Activated naive CD4-positive, alpha-beta T cell treated with anti-CD3 and anti-CD28 coated beads for 36 hours (primary cell): ENCODE data around the gene KIF16B. TPM values are rescaled to one million over a fixed set of nuclear protein-coding genes. Genes with fewer than 3 reads are reported as not detected.

Experiments
- CTCF ChIA-PET: fragments of 350-600 bp; sonication (Branson Sonifier 250); formaldehyde crosslinking; loops from one replicate; lab custom pipeline; 2021; ENCODE audit warnings: antibody characterized with exemption; lab: Charles Lee
- DNase-seq: peaks from one replicate; pipeline ENCODE4 v3.0.0-alpha.2; 2020
- H3K27ac Mint-ChIP-seq: one replicate; pipeline ENCODE4 v1.8.0; 2021; ENCODE audit warnings: mild to moderate bottlenecking, mixed read lengths
- H3K27me3 Mint-ChIP-seq: one replicate; pipeline ENCODE4 v1.8.0; 2021; ENCODE audit warnings: low read depth, mixed read lengths
- H3K36me3 Mint-ChIP-seq: one replicate; pipeline ENCODE4 v1.8.0; 2021; ENCODE audit warnings: low read depth, mixed read lengths
- H3K4me1 Mint-ChIP-seq: one replicate; pipeline ENCODE4 v1.8.0; 2021; ENCODE audit warnings: low read depth, mixed read lengths
- H3K4me3 Mint-ChIP-seq: one replicate; pipeline ENCODE4 v1.8.0; 2021; ENCODE audit warnings: mild to moderate bottlenecking, moderate library complexity, mixed read lengths
- H3K9me3 Mint-ChIP-seq: one replicate; pipeline ENCODE4 v1.8.0; 2021; ENCODE audit warnings: mixed read lengths
- intact Hi-C: fragments of 100-400 bp; cut with micrococcal nuclease; formaldehyde crosslinking; loops from one replicate; pipeline ENCODE4 v1.15.1; 2023
- total RNA-seq, 2 experiments: library from RNA; stranded (reverse); gene quantifications; one replicate each; pipeline ENCODE4 v1.2.3, GENCODE V29; 2021

Gene KIF16B
- total RNA-seq, 2 experiments from 2014 or later = 5.1 to 5.6 TPM

DNA sequence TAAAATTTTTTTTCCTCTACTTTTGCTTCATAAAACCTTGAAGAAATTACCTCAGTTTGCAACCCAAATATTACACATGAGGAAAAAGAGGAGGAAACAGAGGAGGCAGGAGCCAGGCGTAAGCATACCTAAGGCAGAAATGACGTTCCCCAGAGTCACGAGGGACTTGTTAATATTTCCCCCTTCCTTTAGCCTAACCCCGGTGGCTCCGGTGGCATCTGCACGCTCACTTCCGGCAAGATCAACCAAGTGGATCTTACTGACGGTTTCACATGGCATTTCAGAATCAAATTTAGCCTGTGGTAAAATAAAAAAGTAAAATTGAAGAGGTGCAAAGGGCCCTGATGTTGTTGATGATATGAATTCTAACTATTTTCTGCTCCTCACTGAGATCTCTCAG lies 67.4 kb downstream of the KIF16B start:
- no peak for DNase-seq
- Mint-ChIP-seq H3K36me3 (peaks cover 29% of the 10 kb centered on the region), H3K4me3 (no peak overlapping the region), H3K27me3 (no peaks in the 10 kb centered on the region), H3K9me3 (no peaks in the 10 kb centered on the region), H3K27ac (no peak overlapping the region), H3K4me1 (no peaks in the 10 kb centered on the region)
- intact Hi-C loops = no loop called here
- CTCF ChIA-PET = no interaction called here

DNA sequence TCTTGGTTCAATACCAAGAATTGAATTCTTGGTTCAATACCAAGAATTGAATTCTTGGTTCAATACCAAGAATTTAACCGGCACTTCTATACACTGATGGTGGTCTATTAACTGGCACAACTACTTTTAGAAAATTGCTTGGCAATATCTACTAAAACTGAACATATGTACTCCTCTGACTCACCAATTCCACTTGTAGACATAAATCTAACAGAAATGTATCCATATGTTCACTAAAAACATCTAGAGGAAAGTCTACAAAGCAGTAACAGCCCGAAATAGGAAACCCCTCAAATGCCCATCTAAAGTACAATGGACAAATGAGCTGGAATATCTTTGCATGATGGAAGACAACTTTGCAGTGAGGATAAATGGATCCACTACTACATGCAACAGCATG lies 71.9 kb downstream of the KIF16B start:
- no peak overlapping the region for H3K4me3 Mint-ChIP-seq
- H3K4me1 Mint-ChIP-seq = no peaks in the 10 kb centered on the region
- no peaks in the 10 kb centered on the region for H3K27me3 Mint-ChIP-seq
- H3K27ac Mint-ChIP-seq = no peak overlapping the region
- H3K36me3 Mint-ChIP-seq = peaks cover 24% of the 10 kb centered on the region
- DNase-seq = no peak
- CTCF ChIA-PET = interaction anchor here (0.8 kb wide), 1 partner anchor 119 kb away, joined by 4 read pairs; no protein-coding TSS in a partner anchor
- no peaks in the 10 kb centered on the region for H3K9me3 Mint-ChIP-seq
- intact Hi-C loops = no loop called here

DNA sequence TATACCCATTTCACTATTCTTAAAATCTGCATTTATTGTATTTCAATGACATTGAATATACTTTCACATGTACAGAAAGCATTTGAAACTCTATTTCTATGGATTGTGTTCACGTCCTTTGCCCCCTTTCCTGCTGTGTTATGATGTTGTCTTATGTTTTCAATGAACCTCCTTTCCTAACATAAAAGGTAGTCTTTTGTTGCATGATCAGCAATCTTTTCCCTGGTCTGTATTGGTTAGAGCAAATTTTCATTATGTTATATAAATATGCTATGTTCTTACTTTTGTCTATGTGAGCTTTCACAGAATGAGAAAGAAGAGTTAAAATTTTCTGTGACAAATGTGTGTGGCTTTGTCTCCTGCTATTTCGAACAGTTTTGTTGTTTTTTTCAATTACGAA lies 73.1 kb downstream of the KIF16B start:
- DNase-seq = no peak
- Mint-ChIP-seq H3K27me3 (no peaks in the 10 kb centered on the region), H3K4me3 (no peak overlapping the region), H3K36me3 (peaks cover 18% of the 10 kb centered on the region), H3K27ac (no peak overlapping the region), H3K9me3 (no peaks in the 10 kb centered on the region), H3K4me1 (no peaks in the 10 kb centered on the region)
- CTCF ChIA-PET = no interaction called here
- intact Hi-C loops = no loop called here

DNA sequence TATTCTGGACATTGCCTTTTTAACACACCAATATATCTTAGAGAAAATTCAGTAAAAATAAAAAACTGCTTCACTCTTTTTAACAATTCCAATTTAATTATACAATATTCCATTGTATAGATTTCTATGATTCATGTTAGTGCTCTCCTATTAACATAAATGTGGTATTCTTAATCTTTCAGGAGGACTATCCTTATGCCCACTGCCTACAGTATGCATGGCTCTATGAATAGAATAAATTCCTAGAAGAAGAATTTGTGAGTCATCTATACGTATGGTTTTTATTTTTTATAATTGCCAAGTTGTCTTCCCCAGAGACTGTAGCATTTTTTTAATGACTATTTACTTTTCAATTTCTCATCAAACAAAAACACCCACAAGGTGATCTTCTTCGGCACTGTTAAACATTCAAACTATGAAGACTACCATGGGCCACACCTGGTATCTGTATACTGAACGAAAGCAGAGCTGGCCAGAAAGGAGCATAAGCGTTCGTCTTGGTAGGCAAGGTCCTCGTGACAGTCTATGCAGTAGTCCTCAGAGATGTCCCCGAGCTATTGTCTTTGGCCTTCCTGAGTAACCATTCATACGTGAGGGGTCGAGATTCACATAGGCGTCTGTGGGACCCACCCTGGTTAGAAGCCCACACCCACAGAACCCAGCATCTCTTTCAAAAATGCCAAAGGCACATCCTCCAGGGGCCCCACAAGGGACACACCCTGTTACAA lies 74.6 kb downstream of the KIF16B start:
- H3K4me3 Mint-ChIP-seq = no peak overlapping the region
- H3K27me3 Mint-ChIP-seq = no peaks in the 10 kb centered on the region
- CTCF ChIA-PET = no interaction called here
- H3K27ac Mint-ChIP-seq = no peak overlapping the region
- H3K4me1 Mint-ChIP-seq = no peaks in the 10 kb centered on the region
- DNase-seq = no peak
- peaks cover 15% of the 10 kb centered on the region for H3K36me3 Mint-ChIP-seq
- intact Hi-C loops = no loop called here
- H3K9me3 Mint-ChIP-seq = no peaks in the 10 kb centered on the region

DNA sequence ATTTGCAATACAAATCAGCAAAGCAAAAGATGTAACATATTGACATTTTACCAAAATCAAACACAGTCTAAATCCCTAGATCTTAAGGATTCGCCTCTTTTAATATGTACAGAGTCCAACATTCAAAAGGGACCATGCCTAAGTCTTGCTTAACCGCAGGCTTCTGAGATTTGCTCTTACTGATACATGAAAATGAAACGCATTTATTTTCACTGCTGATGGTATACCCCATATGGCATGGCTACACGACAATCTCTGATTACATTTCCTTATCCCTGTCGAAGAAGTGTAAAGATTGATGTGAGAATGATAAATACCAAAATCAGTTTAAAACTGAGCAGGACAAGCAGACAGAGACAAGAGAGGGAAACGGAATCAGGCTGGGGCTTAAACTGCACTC lies 75.4 kb downstream of the KIF16B start:
- H3K4me1 Mint-ChIP-seq = no peaks in the 10 kb centered on the region

DNA sequence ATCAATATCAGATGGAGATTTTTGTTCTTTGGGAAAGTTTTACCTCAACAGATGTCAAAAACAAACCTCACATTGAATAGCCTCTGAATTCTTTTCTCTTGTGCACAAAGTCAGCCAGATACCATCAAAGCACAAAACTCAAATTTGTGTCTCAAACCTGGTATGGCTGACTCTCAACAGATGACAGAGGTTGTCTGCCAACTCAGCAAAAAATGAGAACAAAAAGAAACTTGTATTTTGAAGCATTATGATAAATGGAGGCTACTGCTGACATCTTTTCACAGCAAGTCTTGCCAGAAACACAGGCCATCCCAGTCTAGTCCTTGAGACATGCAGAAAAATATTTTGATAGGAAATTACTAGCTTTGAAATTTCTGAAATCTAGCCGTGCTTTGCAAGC lies 79.8 kb downstream of the KIF16B start:
- Mint-ChIP-seq H3K9me3 (no peaks in the 10 kb centered on the region), H3K36me3 (peaks cover 7% of the 10 kb centered on the region), H3K4me1 (no peaks in the 10 kb centered on the region), H3K4me3 (no peak overlapping the region), H3K27me3 (no peaks in the 10 kb centered on the region), H3K27ac (no peak overlapping the region)
- intact Hi-C loops = no loop called here
- CTCF ChIA-PET = no interaction called here
- no peak for DNase-seq

More for the DNA sequence above, 75.4 kb downstream of the KIF16B start:
- no peak for DNase-seq
- Mint-ChIP-seq H3K4me3 (no peak overlapping the region), H3K9me3 (no peaks in the 10 kb centered on the region), H3K36me3 (peaks cover 10% of the 10 kb centered on the region), H3K27me3 (no peaks in the 10 kb centered on the region), H3K27ac (no peak overlapping the region)
- CTCF ChIA-PET = interaction anchor here (1.3 kb wide), 1 partner anchor 22 kb away, joined by 5 read pairs; no protein-coding TSS in a partner anchor
- intact Hi-C loops = no loop called here

DNA sequence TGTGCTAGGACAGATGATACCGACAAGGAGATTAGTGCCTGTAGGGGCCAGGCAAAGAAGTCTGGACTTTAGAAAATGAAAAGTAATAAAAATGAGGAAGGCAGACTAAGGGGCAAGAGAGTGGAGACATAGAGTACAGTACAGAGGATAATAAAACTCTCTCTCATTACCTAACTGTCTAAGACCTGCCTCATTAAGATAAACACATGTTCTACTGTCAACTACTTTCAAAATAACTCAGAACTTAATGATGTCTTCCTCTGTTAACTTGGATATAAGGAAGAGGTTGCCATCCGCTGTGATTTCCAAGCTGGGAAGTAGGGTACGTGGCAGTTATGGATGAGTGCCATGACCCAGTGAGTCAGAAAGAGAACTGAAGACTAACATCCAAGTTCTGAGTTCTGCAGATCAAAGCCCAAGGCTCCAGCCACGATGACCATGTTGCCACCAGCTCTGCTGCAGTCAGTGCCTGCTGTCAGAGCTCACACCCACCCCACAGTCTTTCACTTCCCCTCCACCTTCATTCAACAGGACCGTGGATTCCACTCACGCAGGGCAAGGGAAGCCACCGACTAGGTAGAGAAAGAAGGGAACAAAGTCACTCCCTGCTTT lies 81.8 kb downstream of the KIF16B start:
- Mint-ChIP-seq H3K4me3 (no peak overlapping the region), H3K36me3 (peaks cover 17% of the 10 kb centered on the region), H3K9me3 (no peaks in the 10 kb centered on the region), H3K27ac (no peak overlapping the region), H3K27me3 (no peaks in the 10 kb centered on the region), H3K4me1 (no peaks in the 10 kb centered on the region)
- intact Hi-C loops = no loop called here
- no peak for DNase-seq
- CTCF ChIA-PET = no interaction called here

DNA sequence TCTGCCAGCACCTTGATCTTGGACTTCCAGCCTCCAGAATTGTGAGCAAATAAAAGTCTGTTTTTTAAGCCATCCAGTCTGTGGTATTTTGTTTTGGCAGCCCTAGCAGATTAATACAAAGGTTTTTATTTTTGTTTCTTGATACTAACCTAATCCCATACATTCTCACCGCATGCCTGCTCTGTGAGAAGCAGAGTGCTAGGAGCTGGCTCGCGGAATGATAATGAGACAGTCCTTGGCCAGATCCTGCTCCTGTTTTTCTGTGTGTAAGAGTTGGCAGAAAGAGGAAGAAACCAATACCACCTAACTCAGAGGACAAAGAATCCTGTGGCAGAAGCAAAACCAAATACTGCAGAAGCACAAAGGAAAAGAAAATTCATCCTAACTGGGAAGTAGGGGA lies 82.6 kb downstream of the KIF16B start:
- H3K4me3 Mint-ChIP-seq = no peak overlapping the region
- H3K4me1 Mint-ChIP-seq = no peaks in the 10 kb centered on the region
- intact Hi-C loops = no loop called here
- CTCF ChIA-PET = no interaction called here
- no peak for DNase-seq
- peaks cover 17% of the 10 kb centered on the region for H3K36me3 Mint-ChIP-seq
- H3K27ac Mint-ChIP-seq = no peak overlapping the region
- H3K9me3 Mint-ChIP-seq = no peaks in the 10 kb centered on the region
- H3K27me3 Mint-ChIP-seq = no peaks in the 10 kb centered on the region

DNA sequence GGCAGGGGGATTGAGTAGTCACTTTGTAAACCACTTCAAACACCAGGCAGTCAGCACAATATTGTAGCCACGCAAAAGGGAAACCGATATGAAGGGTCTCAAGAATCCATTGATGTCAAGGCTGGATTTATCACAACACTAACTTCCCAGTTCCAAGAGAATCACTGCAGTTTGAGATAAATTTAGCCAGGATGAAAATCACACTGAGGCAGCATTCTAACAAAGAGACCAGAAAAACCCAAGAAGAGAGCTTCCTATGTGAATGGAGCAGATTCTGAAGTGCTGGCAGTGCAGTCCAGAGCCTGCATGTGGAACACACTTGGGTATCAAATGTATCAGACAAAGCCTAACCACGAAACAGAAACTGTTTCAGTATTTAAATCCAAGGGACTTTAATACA lies 84.6 kb downstream of the KIF16B start:
- CTCF ChIA-PET = interaction anchor here (1.8 kb wide), 1 partner anchor 13 kb away, joined by 4 read pairs; no protein-coding TSS in a partner anchor
- intact Hi-C loops = no loop called here
- H3K36me3 Mint-ChIP-seq = peaks cover 14% of the 10 kb centered on the region
- no peak overlapping the region for H3K27ac Mint-ChIP-seq
- no peak for DNase-seq
- H3K27me3 Mint-ChIP-seq = no peaks in the 10 kb centered on the region
- H3K4me3 Mint-ChIP-seq = no peak overlapping the region
- H3K9me3 Mint-ChIP-seq = no peaks in the 10 kb centered on the region
- H3K4me1 Mint-ChIP-seq = no peaks in the 10 kb centered on the region

DNA sequence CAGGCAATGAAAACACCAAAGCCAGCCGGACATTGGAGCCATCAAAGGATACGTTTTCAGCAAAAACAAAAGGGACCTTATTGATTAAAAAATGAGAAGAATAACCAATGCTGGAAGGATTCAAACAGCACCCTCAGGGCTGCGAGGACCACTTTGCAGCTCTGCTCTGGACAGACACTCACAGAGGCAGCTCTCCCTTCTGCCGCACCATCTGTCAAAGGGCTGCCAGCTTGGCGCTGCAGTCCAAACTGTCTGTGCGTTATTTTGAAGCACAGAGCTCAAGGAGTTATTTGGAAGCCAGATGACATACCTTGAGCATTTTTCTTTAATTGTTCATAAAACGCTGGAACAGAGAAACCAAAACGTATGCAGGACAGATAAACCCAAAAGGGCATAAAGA lies 85.2 kb downstream of the KIF16B start:
- CTCF ChIA-PET = interaction anchor here (1.8 kb wide), 1 partner anchor 13 kb away, joined by 4 read pairs; no protein-coding TSS in a partner anchor
- DNase-seq = no peak
- no peak overlapping the region for H3K27ac Mint-ChIP-seq
- H3K4me1 Mint-ChIP-seq = no peaks in the 10 kb centered on the region
- intact Hi-C loops = no loop called here
- no peaks in the 10 kb centered on the region for H3K27me3 Mint-ChIP-seq
- H3K9me3 Mint-ChIP-seq = no peaks in the 10 kb centered on the region
- no peak overlapping the region for H3K4me3 Mint-ChIP-seq
- H3K36me3 Mint-ChIP-seq = peaks cover 15% of the 10 kb centered on the region

DNA sequence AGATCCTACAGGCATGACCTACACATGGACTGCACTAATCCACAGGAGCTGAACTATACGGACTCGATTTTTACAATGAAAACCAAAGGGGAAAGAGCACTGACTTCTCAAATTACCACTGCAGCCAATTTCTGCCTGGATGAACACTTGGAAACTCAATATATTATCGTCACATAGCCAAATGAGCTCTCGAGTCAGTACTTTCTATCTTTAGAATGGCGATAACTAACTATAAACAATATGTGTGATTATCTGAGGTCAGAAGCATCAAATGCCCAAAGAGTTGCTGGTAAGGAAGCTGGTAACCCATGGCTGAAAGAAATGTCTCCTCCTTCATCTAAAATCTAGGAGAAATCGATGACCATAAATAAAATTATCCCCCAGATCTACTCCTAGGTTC lies 86.7 kb downstream of the KIF16B start:
- CTCF ChIA-PET = interaction anchor here (1.0 kb wide), 1 partner anchor 226 kb away, joined by 3 read pairs; no protein-coding TSS in a partner anchor
- Mint-ChIP-seq H3K9me3 (no peaks in the 10 kb centered on the region), H3K4me3 (no peak overlapping the region), H3K27ac (no peak overlapping the region), H3K36me3 (peaks cover 13% of the 10 kb centered on the region), H3K4me1 (no peaks in the 10 kb centered on the region), H3K27me3 (no peaks in the 10 kb centered on the region)
- intact Hi-C loops = no loop called here
- no peak for DNase-seq

DNA sequence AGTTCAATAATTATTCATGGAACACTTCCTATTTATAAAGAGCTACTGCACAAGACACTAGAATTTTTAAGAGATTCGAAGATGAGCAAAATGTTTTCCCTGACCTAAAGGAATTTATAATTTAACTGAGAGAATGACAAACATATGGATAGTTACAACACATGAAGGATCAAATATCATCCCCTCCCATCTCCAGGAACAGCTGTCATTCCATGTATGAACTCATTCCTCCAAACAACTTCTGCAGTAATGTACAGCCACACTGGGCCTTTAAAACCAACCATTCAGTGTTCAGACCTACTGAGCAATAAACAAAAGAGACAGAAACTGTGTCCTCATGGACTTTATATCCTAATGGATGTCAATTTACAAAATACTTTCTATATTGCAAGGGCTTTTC lies 87.8 kb downstream of the KIF16B start:
- H3K36me3 Mint-ChIP-seq = peaks cover 13% of the 10 kb centered on the region
- intact Hi-C loops = no loop called here
- no peaks in the 10 kb centered on the region for H3K9me3 Mint-ChIP-seq
- CTCF ChIA-PET = no interaction called here
- H3K27me3 Mint-ChIP-seq = no peaks in the 10 kb centered on the region
- DNase-seq = no peak
- H3K4me1 Mint-ChIP-seq = no peaks in the 10 kb centered on the region
- no peak overlapping the region for H3K27ac Mint-ChIP-seq
- no peak overlapping the region for H3K4me3 Mint-ChIP-seq

DNA sequence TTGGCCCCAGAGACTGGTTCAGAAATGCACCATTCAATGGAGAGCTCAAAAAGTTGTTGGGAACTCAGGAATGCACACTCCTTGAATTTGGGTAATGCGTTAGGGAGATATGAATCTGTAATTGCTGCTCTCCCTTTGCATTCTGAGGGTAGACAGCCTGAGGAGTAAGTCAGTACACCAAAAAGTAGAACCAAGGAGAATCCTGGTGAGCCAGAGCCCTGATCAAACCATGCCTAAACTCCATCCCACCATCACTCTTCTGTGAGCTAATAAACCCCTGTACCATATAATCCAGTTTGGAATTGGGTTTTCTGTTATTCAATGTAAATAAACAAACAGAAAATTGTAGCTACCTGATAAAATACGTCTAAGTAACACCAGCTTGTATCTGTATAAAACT lies 90.2 kb downstream of the KIF16B start:
- intact Hi-C loops = no loop called here
- Mint-ChIP-seq H3K27ac (no peak overlapping the region), H3K27me3 (no peaks in the 10 kb centered on the region), H3K36me3 (peaks cover 14% of the 10 kb centered on the region), H3K9me3 (no peaks in the 10 kb centered on the region), H3K4me3 (no peak overlapping the region), H3K4me1 (no peaks in the 10 kb centered on the region)
- no peak for DNase-seq
- CTCF ChIA-PET = interaction anchor here (0.6 kb wide), 1 partner anchor 45 kb away, joined by 4 read pairs; no protein-coding TSS in a partner anchor
